Retinal pigment epithelial cell (primary cell): ENCODE measurements around the gene PLCD3.

Experiments
- DNase-seq: peaks from one replicate; pipeline ENCODE4 v3.0.0-alpha.2; 2010; ENCODE audit warnings: low read depth
- H3K4me3 ChIP-seq: 2 replicates; pipeline ENCODE4 v1.5.1; 2011; ENCODE audit warnings: mild to moderate bottlenecking, low read length, control low read depth, moderate library complexity
- TF ChIP-seq, protein P1 (sequence below): conservative IDR thresholded peaks from 2 replicates; pipeline ENCODE4 v1.5.1; 2011; ENCODE audit warnings: low read depth, low read length, control low read depth, inconsistent platforms

PLCD3 gene

DNA sequence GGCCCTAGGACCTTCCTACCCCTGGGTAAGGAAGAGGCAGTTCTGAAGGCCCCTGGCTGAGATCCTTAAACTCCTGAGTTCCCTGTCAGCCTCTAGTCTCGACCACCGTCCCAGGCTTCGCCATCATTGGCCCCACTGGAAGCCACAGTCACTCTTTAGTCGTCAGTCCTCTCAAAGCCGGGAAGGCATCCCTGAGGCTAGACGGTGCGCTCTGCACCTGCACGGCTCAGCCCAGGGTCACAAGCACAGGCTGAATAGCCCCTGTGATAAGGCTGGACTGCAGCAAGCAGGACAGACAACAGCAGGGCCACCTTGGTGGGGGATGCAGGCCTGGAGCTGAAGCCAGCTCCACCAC lies 12.7 kb upstream of the PLCD3 start:
- DNase-seq = no peak
- no peak overlapping the region for H3K4me3 ChIP-seq
- TF ChIP-seq, protein P1, sequence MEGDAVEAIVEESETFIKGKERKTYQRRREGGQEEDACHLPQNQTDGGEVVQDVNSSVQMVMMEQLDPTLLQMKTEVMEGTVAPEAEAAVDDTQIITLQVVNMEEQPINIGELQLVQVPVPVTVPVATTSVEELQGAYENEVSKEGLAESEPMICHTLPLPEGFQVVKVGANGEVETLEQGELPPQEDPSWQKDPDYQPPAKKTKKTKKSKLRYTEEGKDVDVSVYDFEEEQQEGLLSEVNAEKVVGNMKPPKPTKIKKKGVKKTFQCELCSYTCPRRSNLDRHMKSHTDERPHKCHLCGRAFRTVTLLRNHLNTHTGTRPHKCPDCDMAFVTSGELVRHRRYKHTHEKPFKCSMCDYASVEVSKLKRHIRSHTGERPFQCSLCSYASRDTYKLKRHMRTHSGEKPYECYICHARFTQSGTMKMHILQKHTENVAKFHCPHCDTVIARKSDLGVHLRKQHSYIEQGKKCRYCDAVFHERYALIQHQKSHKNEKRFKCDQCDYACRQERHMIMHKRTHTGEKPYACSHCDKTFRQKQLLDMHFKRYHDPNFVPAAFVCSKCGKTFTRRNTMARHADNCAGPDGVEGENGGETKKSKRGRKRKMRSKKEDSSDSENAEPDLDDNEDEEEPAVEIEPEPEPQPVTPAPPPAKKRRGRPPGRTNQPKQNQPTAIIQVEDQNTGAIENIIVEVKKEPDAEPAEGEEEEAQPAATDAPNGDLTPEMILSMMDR = no peak

DNA sequence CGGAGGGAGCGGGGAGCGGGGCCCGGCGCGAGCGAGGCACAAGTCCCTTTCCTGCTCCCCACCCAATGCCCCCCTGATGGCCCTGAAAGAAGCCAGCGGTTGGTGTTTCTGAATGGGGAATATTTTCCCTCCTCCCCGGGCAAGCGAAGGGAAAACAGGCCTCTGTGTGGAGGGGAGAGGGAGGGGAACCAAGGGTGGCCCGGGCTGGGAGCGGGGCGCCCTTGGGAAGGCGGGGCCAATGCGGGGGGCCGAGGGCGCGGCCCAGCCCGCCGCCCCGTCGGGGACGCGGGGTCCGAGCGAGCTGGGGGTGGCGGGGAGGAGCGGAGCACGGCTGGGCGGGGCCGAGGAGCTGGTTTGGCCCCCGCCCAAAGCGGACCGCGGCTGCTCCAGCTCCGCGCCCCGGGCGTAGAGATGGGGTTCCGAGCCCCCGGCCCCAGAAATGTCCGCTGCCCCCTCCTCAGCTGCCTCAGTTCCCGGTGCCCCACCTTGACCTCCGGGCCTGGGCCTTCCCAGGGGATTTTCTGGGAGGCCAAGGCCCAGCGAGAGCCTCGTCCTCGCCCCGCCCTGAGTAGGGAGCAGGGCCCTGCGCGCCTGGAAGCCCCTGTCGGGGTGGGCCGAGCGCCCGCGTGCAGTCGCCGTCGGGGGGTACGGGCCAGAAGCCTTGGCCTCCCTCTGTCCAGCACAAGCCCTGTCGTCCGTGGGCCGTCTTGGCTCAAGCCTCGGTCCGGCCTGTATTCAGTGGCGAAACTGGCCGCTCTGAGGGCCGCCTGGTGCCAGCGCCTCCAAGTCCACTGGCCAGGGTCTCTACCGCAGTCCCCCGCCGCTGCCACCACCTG lies 12.1 kb upstream of the PLCD3 start:
- H3K4me3 ChIP-seq = peak overlapping the region; percentile 30
- TF ChIP-seq, protein P1 = no peak
- no peak for DNase-seq

DNA sequence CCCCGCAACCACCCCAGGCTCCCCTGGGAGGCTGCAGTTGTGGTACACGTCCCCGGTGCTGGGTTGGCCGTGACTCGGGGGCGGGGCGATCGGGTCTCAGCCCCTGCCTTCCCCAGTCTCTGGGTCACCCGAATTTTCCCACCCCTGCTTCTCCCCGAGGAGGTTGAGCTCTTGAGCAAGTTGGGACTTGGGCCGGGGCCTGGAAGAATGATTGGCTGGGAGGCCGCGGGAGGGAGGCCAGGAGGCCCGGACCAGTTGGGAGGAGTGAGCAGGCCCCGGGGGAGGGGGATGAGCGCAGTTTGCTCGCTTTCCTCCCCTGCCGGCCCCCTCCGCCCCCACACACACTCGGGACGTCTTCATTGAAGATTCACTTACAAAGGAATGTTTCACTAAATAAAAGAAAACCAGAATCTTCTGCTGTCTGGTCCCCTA lies 11.5 kb upstream of the PLCD3 start:
- DNase-seq = no peak
- H3K4me3 ChIP-seq = peak overlapping the region; percentile 30
- TF ChIP-seq, protein P1 = no peak

DNA sequence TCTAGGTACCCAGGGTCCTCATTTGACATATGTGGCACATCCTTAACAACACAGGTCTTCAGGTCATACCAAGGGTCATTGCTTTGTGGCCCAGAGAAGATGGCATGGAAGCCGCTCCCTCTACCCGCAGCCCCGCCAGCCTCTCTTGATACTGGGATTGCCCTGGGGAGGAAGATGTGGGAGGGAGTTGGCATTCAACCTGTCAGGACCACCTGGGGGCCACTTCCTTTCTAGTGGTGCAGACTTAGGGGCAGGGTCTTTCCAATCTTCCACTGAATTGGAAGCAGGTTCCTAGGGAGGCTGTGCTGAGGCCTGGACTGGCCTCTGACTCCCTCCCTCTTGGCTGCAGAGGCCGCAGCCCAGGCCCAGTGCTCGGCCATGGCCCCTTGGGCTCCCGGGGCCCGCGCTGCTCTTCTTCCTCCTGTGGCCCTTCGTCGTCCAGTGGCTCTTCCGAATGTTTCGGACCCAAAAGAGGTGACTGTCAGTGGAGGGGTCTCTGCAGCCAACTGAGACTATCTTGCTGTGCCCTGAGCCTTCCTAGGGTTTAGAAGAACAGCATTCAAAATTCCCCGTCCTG lies 10.9 kb upstream of the PLCD3 start:
- TF ChIP-seq, protein P1 = no peak
- DNase-seq = no peak
- no peak overlapping the region for H3K4me3 ChIP-seq

DNA sequence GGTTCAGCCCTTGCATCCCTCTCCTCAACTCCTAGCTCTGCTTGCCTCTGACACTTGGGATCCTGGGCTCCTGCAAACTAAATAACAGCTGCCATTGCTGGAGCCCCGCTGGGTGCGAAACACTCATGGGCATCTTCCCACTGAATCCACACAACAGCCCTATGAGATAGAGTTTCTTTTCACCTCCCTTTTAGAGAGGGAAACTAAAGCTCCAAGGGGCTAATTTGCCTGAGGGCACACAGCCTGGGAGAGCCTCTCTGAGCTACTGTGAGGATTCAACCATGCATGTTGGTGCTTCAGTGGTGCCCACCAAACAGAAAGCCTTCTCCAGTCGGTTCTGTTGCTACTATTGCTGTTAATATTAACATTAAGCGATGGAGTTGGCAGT lies 7.2 kb upstream of the PLCD3 start:
- TF ChIP-seq, protein P1 = no peak
- DNase-seq = no peak
- no peak overlapping the region for H3K4me3 ChIP-seq

DNA sequence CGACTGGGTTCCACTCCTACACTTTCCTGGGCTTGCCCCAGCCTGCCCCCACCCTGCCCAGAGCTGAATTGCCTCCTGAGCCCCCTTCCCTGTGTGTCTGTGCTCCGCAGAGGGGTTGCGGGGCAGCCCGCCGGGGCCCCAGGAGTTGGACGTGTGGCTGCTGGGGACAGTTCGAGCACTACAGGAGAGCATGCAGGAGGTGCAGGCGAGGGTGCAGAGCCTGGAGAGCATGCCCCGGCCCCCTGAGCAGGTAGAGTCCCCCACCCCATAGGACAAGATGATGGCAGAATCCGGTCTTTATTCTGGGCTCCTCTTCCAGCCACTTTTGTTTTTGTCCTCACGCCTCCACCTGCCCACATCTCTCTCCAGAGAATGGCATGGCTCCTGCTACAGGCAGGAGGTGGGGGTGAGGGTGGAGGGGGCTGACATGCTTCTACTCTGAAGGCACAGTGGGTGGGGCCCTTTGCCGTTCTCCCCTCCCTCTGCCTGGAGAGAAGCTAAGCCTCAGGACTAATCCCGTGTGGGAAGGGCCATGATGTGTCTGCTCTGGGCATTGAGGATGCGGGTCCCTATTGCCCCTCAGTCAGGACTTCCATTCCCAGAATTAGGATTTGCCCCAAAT lies 6.7 kb upstream of the PLCD3 start:
- H3K4me3 ChIP-seq = no peak overlapping the region
- TF ChIP-seq, protein P1 = no peak
- DNase-seq = no peak
